A549 (cell line): Measurements from ENCODE around the gene PITPNC1.

Experiments
- CBX2 ChIP-seq: fragments of 200-600 bp; sonication (generic); IDR thresholded peaks from 2 replicates; pipeline ENCODE4 v1.6.1; 2016; ENCODE audit warnings: low read depth, mild to moderate bottlenecking, borderline replicate concordance
- EP300 ChIP-seq, 2 experiments: fragments of >200 bp; sonication (Bioruptor Twin); formaldehyde crosslinking; IDR thresholded peaks; 2 replicates in 1 of 2; 3 replicates in 1 of 2; pipeline ENCODE4 v1.6.1; 2016 to 2017
- NPAS2 ChIP-seq: fragments of 250-450 bp; sonication (Bioruptor Pico); IDR thresholded peaks from 2 replicates; pipeline ENCODE4 v1.8.0; 2022; ENCODE audit warnings: mild to moderate bottlenecking, moderate library complexity, borderline replicate concordance
- PBX3 ChIP-seq: IDR thresholded peaks from 2 replicates; pipeline ENCODE4 v1.6.1; 2012
- POLR2A ChIP-seq: IDR thresholded peaks from 2 replicates; pipeline ENCODE4 v1.6.1; 2012; ENCODE audit warnings: mild to moderate bottlenecking, low read length
- RAD21 ChIP-seq, 2 experiments: fragments of >200 bp in 1 of 2; sonication (Bioruptor Twin) in 1 of 2; formaldehyde crosslinking in 1 of 2; IDR thresholded peaks in 1 of 2; conservative IDR thresholded peaks in 1 of 2; 2 replicates in 1 of 2; 3 replicates in 1 of 2; pipeline ENCODE4 v1.6.1; 2012 to 2018; ENCODE audit warnings: inconsistent platforms in 1 of 2
- RFX5 ChIP-seq: fragments of 450-650 bp; IDR thresholded peaks from 2 replicates; pipeline ENCODE4 v1.7.1; 2014; ENCODE audit warnings: antibody characterized with exemption, mild to moderate bottlenecking, moderate library complexity
- SMC3 ChIP-seq: fragments of >200 bp; sonication (Bioruptor Twin); formaldehyde crosslinking; IDR thresholded peaks from 3 replicates; pipeline ENCODE4 v1.6.1; 2018; ENCODE audit warnings: inconsistent platforms
- TF ChIP-seq, protein P1 (sequence below): fragments of >200 bp; sonication (Bioruptor Twin); formaldehyde crosslinking; IDR thresholded peaks from 3 replicates; pipeline ENCODE4 v1.5.1; 2016
- TF ChIP-seq, protein P2 (sequence below): IDR thresholded peaks from 2 replicates; pipeline ENCODE4 v1.6.1; 2012
- TF ChIP-seq, protein P3 (sequence below): fragments of 200-600 bp; sonication (generic); IDR thresholded peaks from 2 replicates; pipeline ENCODE4 v1.6.1; 2016; ENCODE audit warnings: antibody characterized with exemption, mild to moderate bottlenecking, moderate library complexity

DNA sequence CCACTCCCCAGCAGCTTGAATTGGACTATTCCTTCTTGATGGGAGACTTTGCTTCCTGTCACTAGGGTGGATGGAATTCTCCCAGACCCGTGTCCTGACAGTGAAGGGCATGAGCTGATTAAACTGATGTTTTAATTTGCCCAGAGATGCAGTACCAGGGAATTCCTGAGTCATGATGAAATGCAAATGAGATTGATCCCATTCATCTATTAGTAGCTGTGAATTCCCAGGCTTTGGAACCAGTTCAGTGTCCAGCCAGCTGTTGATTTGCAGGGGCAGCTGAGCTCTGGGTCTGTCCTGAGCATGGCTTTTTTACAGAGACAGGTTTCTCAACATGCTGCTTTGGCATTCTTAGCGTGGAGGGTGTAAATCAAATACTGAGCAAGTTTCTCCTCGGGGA, 157.9 kb downstream of the PITPNC1 start:
- TF ChIP-seq EP300 (IDR thresholded peaks at IDR 0.05) (no peak), PBX3 (no peak), RFX5 (no peak), CBX2 (no peak), SMC3 (no peak), NPAS2 (no peak), RAD21 (conservative IDR thresholded peaks at IDR 0.05 in 1 of 2, IDR thresholded peaks at IDR 0.05 in 1 of 2) (no peak), POLR2A (no peak)
- TF ChIP-seq, protein P1, sequence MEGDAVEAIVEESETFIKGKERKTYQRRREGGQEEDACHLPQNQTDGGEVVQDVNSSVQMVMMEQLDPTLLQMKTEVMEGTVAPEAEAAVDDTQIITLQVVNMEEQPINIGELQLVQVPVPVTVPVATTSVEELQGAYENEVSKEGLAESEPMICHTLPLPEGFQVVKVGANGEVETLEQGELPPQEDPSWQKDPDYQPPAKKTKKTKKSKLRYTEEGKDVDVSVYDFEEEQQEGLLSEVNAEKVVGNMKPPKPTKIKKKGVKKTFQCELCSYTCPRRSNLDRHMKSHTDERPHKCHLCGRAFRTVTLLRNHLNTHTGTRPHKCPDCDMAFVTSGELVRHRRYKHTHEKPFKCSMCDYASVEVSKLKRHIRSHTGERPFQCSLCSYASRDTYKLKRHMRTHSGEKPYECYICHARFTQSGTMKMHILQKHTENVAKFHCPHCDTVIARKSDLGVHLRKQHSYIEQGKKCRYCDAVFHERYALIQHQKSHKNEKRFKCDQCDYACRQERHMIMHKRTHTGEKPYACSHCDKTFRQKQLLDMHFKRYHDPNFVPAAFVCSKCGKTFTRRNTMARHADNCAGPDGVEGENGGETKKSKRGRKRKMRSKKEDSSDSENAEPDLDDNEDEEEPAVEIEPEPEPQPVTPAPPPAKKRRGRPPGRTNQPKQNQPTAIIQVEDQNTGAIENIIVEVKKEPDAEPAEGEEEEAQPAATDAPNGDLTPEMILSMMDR, result no peak
- TF ChIP-seq, protein P2, sequence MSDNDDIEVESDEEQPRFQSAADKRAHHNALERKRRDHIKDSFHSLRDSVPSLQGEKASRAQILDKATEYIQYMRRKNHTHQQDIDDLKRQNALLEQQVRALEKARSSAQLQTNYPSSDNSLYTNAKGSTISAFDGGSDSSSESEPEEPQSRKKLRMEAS, result no peak
- TF ChIP-seq, protein P3, sequence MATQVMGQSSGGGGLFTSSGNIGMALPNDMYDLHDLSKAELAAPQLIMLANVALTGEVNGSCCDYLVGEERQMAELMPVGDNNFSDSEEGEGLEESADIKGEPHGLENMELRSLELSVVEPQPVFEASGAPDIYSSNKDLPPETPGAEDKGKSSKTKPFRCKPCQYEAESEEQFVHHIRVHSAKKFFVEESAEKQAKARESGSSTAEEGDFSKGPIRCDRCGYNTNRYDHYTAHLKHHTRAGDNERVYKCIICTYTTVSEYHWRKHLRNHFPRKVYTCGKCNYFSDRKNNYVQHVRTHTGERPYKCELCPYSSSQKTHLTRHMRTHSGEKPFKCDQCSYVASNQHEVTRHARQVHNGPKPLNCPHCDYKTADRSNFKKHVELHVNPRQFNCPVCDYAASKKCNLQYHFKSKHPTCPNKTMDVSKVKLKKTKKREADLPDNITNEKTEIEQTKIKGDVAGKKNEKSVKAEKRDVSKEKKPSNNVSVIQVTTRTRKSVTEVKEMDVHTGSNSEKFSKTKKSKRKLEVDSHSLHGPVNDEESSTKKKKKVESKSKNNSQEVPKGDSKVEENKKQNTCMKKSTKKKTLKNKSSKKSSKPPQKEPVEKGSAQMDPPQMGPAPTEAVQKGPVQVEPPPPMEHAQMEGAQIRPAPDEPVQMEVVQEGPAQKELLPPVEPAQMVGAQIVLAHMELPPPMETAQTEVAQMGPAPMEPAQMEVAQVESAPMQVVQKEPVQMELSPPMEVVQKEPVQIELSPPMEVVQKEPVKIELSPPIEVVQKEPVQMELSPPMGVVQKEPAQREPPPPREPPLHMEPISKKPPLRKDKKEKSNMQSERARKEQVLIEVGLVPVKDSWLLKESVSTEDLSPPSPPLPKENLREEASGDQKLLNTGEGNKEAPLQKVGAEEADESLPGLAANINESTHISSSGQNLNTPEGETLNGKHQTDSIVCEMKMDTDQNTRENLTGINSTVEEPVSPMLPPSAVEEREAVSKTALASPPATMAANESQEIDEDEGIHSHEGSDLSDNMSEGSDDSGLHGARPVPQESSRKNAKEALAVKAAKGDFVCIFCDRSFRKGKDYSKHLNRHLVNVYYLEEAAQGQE, result no peak
